ENCODE measurements around the gene DCDC2B. TPM values are rescaled to one million over a fixed set of nuclear protein-coding genes. Genes with fewer than 3 reads are reported as not detected.

Gene DCDC2B
- total and polyA plus RNA-seq, 9 of the 15 experiments (the other 6 are each of a cell fraction or from before 2014, with no cell fraction given): not detected

- TF ChIP-seq SIN3A (IDR thresholded peaks at IDR 0.05; ENCODE audit: borderline replicate concordance in 2 of 2, control insufficient read depth in 1 of 2, low read depth in 2 of 2, low read length in 2 of 2) (peak; percentile 95 to 98; a peak in 3 of 4 replicates), MAX (CRISPR knock-in tag; IDR thresholded peaks at IDR 0.05) (no peak), ZNF75A (CRISPR knock-in tag; IDR thresholded peaks at IDR 0.05) (no peak), ZBTB49 (CRISPR knock-in tag; IDR thresholded peaks at IDR 0.05; ENCODE audit: borderline replicate concordance) (no peak), TBL1XR1 (IDR thresholded peaks at IDR 0.05; ENCODE audit: low read length in 2 of 2) (no peak), ZFX (CRISPR knock-in tag; IDR thresholded peaks at IDR 0.05) (peak; percentile 98), FIP1L1 (IDR thresholded peaks at IDR 0.05; ENCODE audit: low read depth, low read length, poor library complexity, severe bottlenecking) (no peak), FOXA1 (IDR thresholded peaks at IDR 0.05; ENCODE audit: borderline replicate concordance) (no peak), POU5F1 (IDR thresholded peaks at IDR 0.05; ENCODE audit: borderline replicate concordance, low read depth, low read length, partially characterized antibody) (no peak), JUNB (CRISPR knock-in tag; conservative IDR thresholded peaks at IDR 0.05) (no peak), SPI1 (IDR thresholded peaks at IDR 0.05; ENCODE audit: borderline replicate concordance, low read depth, low read length) (peak; percentile 57; the same call in 1 of the 2 replicates), TRIM25 (IDR thresholded peaks at IDR 0.05; ENCODE audit: borderline replicate concordance) (no peak), FOXO4 (CRISPR knock-in tag; IDR thresholded peaks at IDR 0.05) (no peak), ETS1 (conservative IDR thresholded peaks at IDR 0.05; ENCODE audit: control insufficient read depth, low read depth, low read length) (peak; percentile 67; the same call in 1 of the 2 replicates), HNRNPH1 (optimal IDR thresholded peaks at IDR 0.05; ENCODE audit: low read depth, low read length) (no peak), FOXK2 (conservative IDR thresholded peaks at IDR 0.05 in 1 of 2, IDR thresholded peaks at IDR 0.05 in 1 of 2; ENCODE audit: low read depth in 2 of 2) (peak; percentile 24 to 78; a peak in 2 of 4 replicates)
Measured at GRCh38 chr1:32221980-32222755, 13.3 kb downstream of the DCDC2B start, which contains the start of the genes EIF3I and TMEM234 (continued).

All from K562 (cell line).